Loucy (cell line): Measurements from ENCODE around the gene IGF2BP3.

Experiments
- H2AFZ ChIP-seq: fragments of 200-600 bp; sonication (generic); 2 replicates; pipeline ENCODE4 v1.6.0; 2016; ENCODE audit warnings: antibody characterized with exemption, mild to moderate bottlenecking, low read length, moderate library complexity
- H3F3A ChIP-seq: fragments of 200-600 bp; 2 replicates; pipeline ENCODE4 v1.6.0; 2016; ENCODE audit warnings: antibody characterized with exemption, low read depth, mild to moderate bottlenecking
- H3K27me3 ChIP-seq: fragments of 200-600 bp; sonication (generic); 2 replicates; pipeline ENCODE4 v1.6.1; 2014; ENCODE audit warnings: low read length, mild to moderate bottlenecking; ENCODE audit not compliant: insufficient read depth, poor library complexity, severe bottlenecking
- H3K36me3 ChIP-seq: fragments of 200-600 bp; sonication (generic); 2 replicates; pipeline ENCODE4 v1.6.1; 2016; ENCODE audit warnings: low read length; ENCODE audit not compliant: insufficient read depth
- H3K4me1 ChIP-seq: fragments of 200-600 bp; sonication (generic); 2 replicates; pipeline ENCODE4 v1.5.1; 2014; ENCODE audit warnings: low read length, mild to moderate bottlenecking; ENCODE audit not compliant: insufficient read depth, poor library complexity, severe bottlenecking
- H3K4me2 ChIP-seq: fragments of 200-600 bp; sonication (generic); 2 replicates; pipeline ENCODE4 v1.6.0; 2014; ENCODE audit warnings: antibody characterized with exemption, low read length, low read depth, mild to moderate bottlenecking; ENCODE audit not compliant: poor library complexity, severe bottlenecking
- H3K4me3 ChIP-seq: fragments of 200-600 bp; sonication (generic); 2 replicates; pipeline ENCODE4 v1.5.1; 2014; ENCODE audit warnings: low read length, mild to moderate bottlenecking, mixed read lengths; ENCODE audit not compliant: poor library complexity, severe bottlenecking
- H3K79me2 ChIP-seq: fragments of 200-600 bp; sonication (generic); 2 replicates; pipeline ENCODE4 v1.6.1; 2014; ENCODE audit warnings: low read length; ENCODE audit not compliant: insufficient read depth
- H3K9ac ChIP-seq: fragments of 200-600 bp; sonication (generic); 2 replicates; pipeline ENCODE4 v1.6.0; 2014; ENCODE audit warnings: mild to moderate bottlenecking, low read depth, low read length, moderate library complexity; ENCODE audit not compliant: poor library complexity, severe bottlenecking
- H3K9me2 ChIP-seq: fragments of 200-600 bp; sonication (generic); replicated peaks from 2 replicates; pipeline ENCODE4 v1.6.1; 2016; ENCODE audit warnings: low read depth, low read length, mixed read lengths
- H3K9me3 ChIP-seq: fragments of 200-600 bp; sonication (generic); 2 replicates; pipeline ENCODE4 v1.6.1; 2014; ENCODE audit warnings: mild to moderate bottlenecking, antibody characterized with exemption, low read length, low read depth; ENCODE audit not compliant: insufficient read depth
- H4K20me1 ChIP-seq: fragments of 200-600 bp; sonication (generic); 2 replicates; pipeline ENCODE4 v1.6.0; 2014; ENCODE audit warnings: antibody characterized with exemption, low read length, mild to moderate bottlenecking; ENCODE audit not compliant: insufficient read depth, poor library complexity, severe bottlenecking
- CTCF ChIP-seq: fragments of 200-600 bp; sonication (generic); conservative IDR thresholded peaks from 2 replicates; pipeline ENCODE4 v1.5.1; 2014; ENCODE audit warnings: mild to moderate bottlenecking, antibody characterized with exemption, low read length
- EZH2phosphoT487 ChIP-seq: fragments of 200-600 bp; IDR thresholded peaks from 2 replicates; pipeline ENCODE4 v1.6.1; 2018; ENCODE audit warnings: antibody characterized with exemption, mild to moderate bottlenecking, moderate library complexity, borderline replicate concordance

Gene IGF2BP3

GRCh38 chr7:23383225-23383624, 87.1 kb downstream of the IGF2BP3 start:
- Histone ChIP-seq H3K4me3 (no peak overlapping the region), H3K79me2 (no peaks in the 10 kb centered on the region), H3K27me3 (no peaks in the 10 kb centered on the region), H3K4me2 (no peak overlapping the region), H2AFZ (no peak overlapping the region), H3K9ac (no peak overlapping the region), H3K4me1 (no peaks in the 10 kb centered on the region), H3K9me2 (no peaks in the 10 kb centered on the region), H3F3A (no peaks in the 10 kb centered on the region), H3K36me3 (no peaks in the 10 kb centered on the region), H4K20me1 (no peaks in the 10 kb centered on the region), H3K9me3 (no peaks in the 10 kb centered on the region)
- no peak for TF ChIP-seq CTCF
- no peak for TF ChIP-seq EZH2phosphoT487

GRCh38 chr7:23380961-23381360, 89.3 kb downstream of the IGF2BP3 start:
- no peak overlapping the region for H2AFZ ChIP-seq
- H3K4me3 ChIP-seq: no peak overlapping the region
- no peaks in the 10 kb centered on the region for H3K4me1 ChIP-seq
- no peak overlapping the region for H3K4me2 ChIP-seq
- H3K9me2 ChIP-seq: no peaks in the 10 kb centered on the region
- H3K9ac ChIP-seq: no peak overlapping the region
- H3K79me2 ChIP-seq: no peaks in the 10 kb centered on the region
- H4K20me1 ChIP-seq: no peaks in the 10 kb centered on the region
- H3F3A ChIP-seq: no peaks in the 10 kb centered on the region
- no peaks in the 10 kb centered on the region for H3K36me3 ChIP-seq
- TF ChIP-seq EZH2phosphoT487: no peak
- no peaks in the 10 kb centered on the region for H3K27me3 ChIP-seq
- H3K9me3 ChIP-seq: no peaks in the 10 kb centered on the region

GRCh38 chr7:23380556-23380955, 89.7 kb downstream of the IGF2BP3 start:
- no peaks in the 10 kb centered on the region for H3K79me2 ChIP-seq
- H3K9me3 ChIP-seq: no peaks in the 10 kb centered on the region
- H3K4me3 ChIP-seq: no peak overlapping the region
- no peaks in the 10 kb centered on the region for H3K4me1 ChIP-seq
- H3K9me2 ChIP-seq: no peaks in the 10 kb centered on the region
- TF ChIP-seq EZH2phosphoT487: no peak
- TF ChIP-seq CTCF: no peak
- no peaks in the 10 kb centered on the region for H4K20me1 ChIP-seq
- H3F3A ChIP-seq: no peaks in the 10 kb centered on the region
- no peak overlapping the region for H2AFZ ChIP-seq
- H3K27me3 ChIP-seq: no peaks in the 10 kb centered on the region
- H3K36me3 ChIP-seq: no peaks in the 10 kb centered on the region
- H3K4me2 ChIP-seq: no peak overlapping the region
- no peak overlapping the region for H3K9ac ChIP-seq

- Histone ChIP-seq H3K36me3 (no peaks in the 10 kb centered on the region), H3K79me2 (no peaks in the 10 kb centered on the region), H3K9ac (no peak overlapping the region), H3K9me2 (no peaks in the 10 kb centered on the region), H3K9me3 (no peaks in the 10 kb centered on the region), H2AFZ (no peak overlapping the region), H3K4me2 (no peak overlapping the region), H3F3A (no peaks in the 10 kb centered on the region), H4K20me1 (no peaks in the 10 kb centered on the region), H3K27me3 (no peaks in the 10 kb centered on the region), H3K4me1 (peaks cover 1% of the 10 kb centered on the region), H3K4me3 (no peak overlapping the region)
- no peak for TF ChIP-seq EZH2phosphoT487
- no peak for TF ChIP-seq CTCF
Measured at GRCh38 chr7:23378996-23379395, 91.3 kb downstream of the IGF2BP3 start.
